ENCODE data around the gene KLK10. TPM values are rescaled to one million over a fixed set of nuclear protein-coding genes. Genes with fewer than 3 reads are reported as not detected.

Gene KLK10
- total RNA-seq = not detected in 2 replicates

GRCh38 chr19:51019544-51019925 is at the start of gene KLK10:
TSS of gene KLK10 (minus strand) at chr19:51019709. CDS start at chr19:51019130, 579 bp downstream.

GRCh38 chr19:51064534-51065220 is 45.2 kb upstream of the KLK10 start, which contains the start of gene KLK13:
TSS of gene KLK13 (minus strand) at chr19:51065092. CDS start at chr19:51065067, 25 bp downstream.

GRCh38 chr19:51034704-51035103 is 15.2 kb upstream of the KLK10 start, which contains the start of gene KLK12:
TSS of gene KLK12 (minus strand) at chr19:51035002. CDS start at chr19:51034621, 381 bp downstream.

GRCh38 chr19:51026554-51026831 is 7.0 kb upstream of the KLK10 start, which contains the start of gene KLK11:
TSS of gene KLK11 (minus strand) at chr19:51026616. CDS start at chr19:51025631, 985 bp downstream.

GRCh38 chr19:51001515-51001914 is 18.0 kb downstream of the KLK10 start, which contains the start of gene KLK8:
TSS of gene KLK8 (minus strand) at chr19:51001604. CDS start at chr19:51001167, 437 bp downstream.

GRCh38 chr19:50983625-50984292 is 35.8 kb downstream of the KLK10 start, which contains the start of gene KLK7:
TSS of gene KLK7 (minus strand) at chr19:50983917. CDS start at chr19:50982399, 1,518 bp downstream.

GRCh38 chr19:50969413-50969760 is 50.1 kb downstream of the KLK10 start, which contains the start of gene KLK6:
TSS of gene KLK6 (minus strand) at chr19:50969591. CDS start at chr19:50968104, 1,487 bp downstream.

Other genes starting within 250 kb of the KLK10 start
- gene GPR32, start 249.2 kb downstream of the KLK10 start, total RNA-seq = not detected in 2 replicates
- gene ACP4, start 229.3 kb downstream of the KLK10 start, total RNA-seq = not detected in 2 replicates
- gene KLK1, start 195.9 kb downstream of the KLK10 start, total RNA-seq = 0.37 TPM in 1 of 2 replicates, not detected in the other
- gene KLK15, start 186.1 kb downstream of the KLK10 start, total RNA-seq = not detected in 2 replicates
- not detected in 2 replicates for gene KLK3, start 164.8 kb downstream of the KLK10 start, total RNA-seq
- gene KLK2, start 146.3 kb downstream of the KLK10 start, total RNA-seq = 0.37 TPM in 1 of 2 replicates, not detected in the other
- gene KLK4, start 108.3 kb downstream of the KLK10 start, total RNA-seq = not detected in 2 replicates
- not detected in 2 replicates for gene KLK5, start 66.7 kb downstream of the KLK10 start, total RNA-seq
- not detected in 2 replicates for gene KLK6, start 50.1 kb downstream of the KLK10 start, total RNA-seq
- gene KLK7, start 35.8 kb downstream of the KLK10 start, total RNA-seq = not detected in 2 replicates
- not detected in 2 replicates for gene KLK8, start 18.1 kb downstream of the KLK10 start, total RNA-seq
- gene KLK11, start 6.9 kb upstream of the KLK10 start, total RNA-seq = not detected in 2 replicates
- not detected in 2 replicates for gene KLK12, start 15.3 kb upstream of the KLK10 start, total RNA-seq
- gene KLK13, start 45.4 kb upstream of the KLK10 start, total RNA-seq = not detected in 2 replicates
- gene KLK14, start 63.2 kb upstream of the KLK10 start, total RNA-seq = not detected in 2 replicates
- gene CTU1, start 88.7 kb upstream of the KLK10 start, total RNA-seq = 7.6 and 7.7 TPM in 2 replicates
- under 0.01 TPM in 1 of 2 replicates, not detected in the other for gene SIGLEC9, start 105.2 kb upstream of the KLK10 start, total RNA-seq
- not detected in 2 replicates for gene SIGLEC7, start 122.6 kb upstream of the KLK10 start, total RNA-seq
- not detected in 2 replicates for gene CD33, start 205.4 kb upstream of the KLK10 start, total RNA-seq
- not detected in 2 replicates for gene SIGLECL1, start 231.4 kb upstream of the KLK10 start, total RNA-seq